Activated gamma-delta T cell treated with Interleukin-2 at 50 U/mL for 16 hours (primary cell): Measurements from ENCODE around the gene FAM222B.
"Not testable (repeated sequence)": the region's sequence is repeated elsewhere in the genome, so short reads cannot be mapped to it uniquely, and the experiment has no call there.

ENCODE experiments used
- DNase-seq: peaks from one replicate; pipeline ENCODE4 v3.0.0-alpha.2; 2020

The FAM222B gene

GRCh38 chr17:28842282-28843012 is at the start of gene FAM222B:
Gene FAM222B, minus strand, starts transcription at chr17:28842790. Its CDS starts 76,123 bp downstream, at chr17:28766667.
- DNase-seq = peak; percentile 80

DNA sequence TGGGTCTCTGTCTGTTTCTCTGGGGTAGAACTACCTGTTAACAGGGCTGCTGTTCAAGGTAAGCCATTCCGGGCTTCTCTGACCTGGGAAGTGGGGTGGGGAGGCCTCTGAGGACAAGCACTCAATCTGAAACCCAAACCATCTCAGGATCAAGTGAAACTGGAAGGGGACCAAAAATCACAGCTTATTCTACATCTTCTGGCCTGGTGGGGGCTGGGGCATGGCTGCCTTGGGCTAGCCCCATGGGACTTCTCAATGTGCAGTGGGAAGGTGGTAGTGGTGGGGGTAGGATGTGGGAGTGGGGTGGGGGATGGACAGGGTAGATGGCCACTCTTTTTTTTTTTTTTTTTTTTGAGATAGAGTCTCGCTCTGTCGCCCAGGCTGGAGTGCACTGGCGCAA is 49.4 kb upstream of the FAM222B start:
- no peak for DNase-seq

DNA sequence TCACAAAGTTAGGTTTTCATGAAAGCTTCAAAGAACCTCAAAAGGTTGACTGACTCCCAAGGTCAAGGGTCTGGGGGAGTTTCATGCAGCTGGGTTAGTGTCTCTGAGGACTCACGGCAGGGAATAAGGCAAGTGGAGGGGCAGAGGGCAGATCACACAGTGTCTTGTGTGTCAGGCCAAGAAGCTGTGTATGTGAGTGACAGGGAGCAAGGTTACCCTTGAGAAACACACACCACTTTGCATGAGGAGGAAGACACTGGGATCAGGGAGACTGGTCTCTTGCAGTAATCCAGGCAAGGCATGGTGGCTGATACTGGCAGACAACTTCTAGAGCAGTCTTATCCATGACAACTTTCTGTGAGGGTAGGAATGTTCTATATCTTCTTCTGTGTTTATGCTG is 48.6 kb upstream of the FAM222B start:
- DNase-seq = no peak

DNA sequence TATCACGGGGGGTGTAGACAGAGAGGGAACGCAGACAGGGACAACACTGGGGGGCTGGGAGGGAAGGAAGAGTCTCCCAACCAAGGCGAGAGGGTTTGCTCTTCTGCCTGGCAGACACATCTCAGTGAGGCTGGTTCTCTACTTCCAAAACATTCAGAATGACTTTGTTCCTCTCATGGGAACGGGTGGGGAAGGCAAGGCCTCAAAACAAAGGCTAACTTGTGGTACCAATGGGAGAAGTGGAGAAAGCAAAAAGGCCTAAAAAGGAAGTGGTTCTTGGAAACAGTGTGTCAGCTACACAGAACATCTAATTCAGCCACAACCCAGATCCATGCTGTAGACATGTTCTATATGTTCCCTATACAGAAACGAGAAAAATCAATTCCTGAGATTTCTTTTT is 47.4 kb upstream of the FAM222B start:
- no peak for DNase-seq

DNA sequence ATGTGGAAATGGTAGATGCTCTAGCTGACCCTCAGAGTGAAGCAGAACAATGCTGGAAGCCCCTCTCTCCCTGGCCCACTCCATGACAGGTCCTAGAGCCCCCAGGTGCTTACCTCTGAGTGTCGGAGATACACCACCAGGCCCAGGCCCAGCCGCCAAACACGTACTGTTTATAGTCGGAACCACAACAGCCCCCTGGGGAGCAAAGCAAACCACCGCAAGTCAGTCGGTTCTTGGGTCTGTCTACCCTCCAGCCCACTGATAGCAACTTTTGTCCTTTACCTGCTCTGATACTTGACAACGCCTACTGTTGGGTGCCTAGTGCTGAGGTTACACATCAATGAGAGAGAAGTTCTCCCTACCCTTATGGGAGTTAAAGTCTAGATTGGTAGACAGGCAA is 46.2 kb upstream of the FAM222B start:
- DNase-seq = no peak

DNA sequence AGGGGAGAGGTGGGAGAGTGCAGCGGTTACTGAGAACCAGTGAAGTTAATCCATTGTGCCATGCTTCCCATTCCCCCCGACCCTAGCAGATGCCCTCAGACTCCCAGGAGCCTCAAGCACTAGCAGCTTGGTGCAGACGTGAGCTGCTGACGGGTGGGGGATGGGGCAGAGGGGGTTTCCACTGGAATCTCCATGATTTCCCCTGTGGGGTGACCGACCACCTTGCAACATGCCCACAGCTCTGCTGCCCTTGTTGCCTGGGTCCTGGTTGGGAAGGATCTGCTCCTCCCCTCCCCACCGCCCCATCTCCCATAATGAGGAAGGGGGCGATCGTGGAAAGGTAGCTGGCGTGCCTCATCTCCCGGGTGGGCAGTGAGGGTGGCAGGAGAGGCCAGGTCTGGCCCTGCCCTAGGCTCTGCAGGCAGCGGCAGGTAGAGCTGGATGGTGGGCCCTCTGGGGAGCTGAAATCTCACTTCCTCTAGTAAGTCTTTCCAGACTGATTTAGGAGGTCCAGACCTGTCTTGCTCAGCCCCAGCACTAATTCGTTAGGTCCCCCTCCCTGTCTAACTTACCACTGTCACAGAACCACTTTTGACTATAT is 45.4 kb upstream of the FAM222B start:
- DNase-seq = no peak

DNA sequence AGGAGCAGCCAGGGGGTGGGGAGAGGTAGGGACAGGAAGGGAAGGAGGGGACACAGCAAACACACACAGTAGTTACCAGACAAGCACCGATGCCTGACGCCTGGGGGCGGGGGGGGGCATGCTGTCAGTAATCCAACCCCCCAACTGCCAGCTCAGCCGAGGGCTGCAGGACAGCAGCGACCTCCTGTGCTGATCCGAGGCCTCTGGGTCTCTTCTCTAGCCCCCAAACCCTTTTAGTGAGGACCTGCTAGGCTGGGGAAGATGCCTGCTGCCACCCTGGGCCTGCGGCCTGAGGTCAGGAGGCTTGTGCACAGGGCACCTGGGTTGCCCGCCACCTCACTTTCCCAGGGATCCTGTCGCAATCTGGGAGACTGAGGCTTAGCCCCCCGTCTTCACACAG is 43.4 kb upstream of the FAM222B start:
- DNase-seq = no peak

GRCh38 chr17:28885363-28885762 is 42.8 kb upstream of the FAM222B start:
- no peak for DNase-seq

DNA sequence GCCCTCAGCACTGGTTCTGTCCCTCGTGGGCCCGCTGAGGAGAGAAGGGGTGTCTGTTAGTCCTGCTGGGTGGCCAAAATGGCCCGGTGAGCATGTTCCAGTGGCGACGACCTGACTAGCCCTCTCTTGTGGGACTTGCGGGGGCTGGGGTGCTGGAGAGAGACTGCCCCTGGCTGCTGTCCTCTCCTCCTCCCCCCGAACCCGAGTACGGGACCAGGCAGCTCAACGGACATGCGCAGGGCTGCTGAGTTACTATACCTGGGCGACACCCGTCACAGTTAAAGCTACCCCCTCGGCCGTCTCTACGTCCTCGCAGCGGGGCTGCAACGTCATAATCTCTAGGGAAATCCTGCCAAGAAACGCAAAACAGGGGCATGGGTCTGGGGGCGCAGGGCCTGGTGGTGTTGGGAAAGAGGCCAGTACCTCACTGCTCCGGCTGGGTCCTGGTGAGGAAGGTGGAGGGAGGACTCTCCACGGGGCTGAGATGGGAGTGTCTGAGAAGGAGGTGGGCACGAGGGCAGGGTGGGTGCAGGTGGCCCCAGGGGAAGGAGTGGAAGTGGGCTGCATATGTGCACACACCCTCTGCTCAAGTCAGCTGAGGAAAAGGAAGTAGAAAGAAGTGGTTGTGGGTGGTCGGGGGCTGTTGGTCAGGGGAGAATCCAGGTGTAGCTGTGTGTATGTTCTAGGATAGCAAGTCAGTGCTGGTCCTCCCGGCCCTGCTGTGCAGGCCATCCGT is 41.5 kb upstream of the FAM222B start:
- no peak for DNase-seq

DNA sequence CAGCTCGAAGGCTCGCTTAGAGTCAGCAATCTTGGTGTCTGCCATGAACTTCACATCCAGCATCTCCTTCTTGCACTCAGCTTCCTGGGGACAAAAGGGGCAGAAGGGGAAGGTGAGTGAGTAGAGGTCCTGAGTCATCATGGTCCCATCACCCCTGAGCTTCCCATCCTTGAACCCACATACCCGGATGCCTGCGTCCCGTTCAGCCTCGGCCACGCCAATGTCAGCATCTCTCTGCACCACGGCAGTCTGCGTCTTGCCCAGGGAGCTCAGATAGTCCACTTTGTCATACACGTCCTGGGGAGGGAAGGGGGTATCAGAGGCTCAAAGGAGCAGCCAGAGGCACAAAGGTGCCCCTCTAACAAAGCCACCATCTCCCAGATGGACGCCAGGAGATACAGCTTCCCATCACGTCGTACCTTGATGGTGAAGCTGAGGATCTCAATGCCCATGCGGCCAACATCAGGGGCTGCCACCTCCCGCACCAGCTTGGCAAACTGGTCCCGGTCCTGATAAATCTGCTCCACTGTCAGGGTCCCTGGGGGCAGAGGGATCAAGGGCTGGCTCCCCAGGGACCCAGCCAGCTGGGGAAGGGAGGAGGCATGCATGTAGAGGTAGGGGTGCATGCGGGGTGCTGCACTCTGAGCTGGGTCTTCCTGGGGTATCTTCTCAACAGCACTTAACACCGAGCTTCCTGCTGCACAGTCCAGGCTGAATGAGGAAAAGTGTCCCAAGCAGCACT is 39.7 kb upstream of the FAM222B start:
- DNase-seq = no peak

DNA sequence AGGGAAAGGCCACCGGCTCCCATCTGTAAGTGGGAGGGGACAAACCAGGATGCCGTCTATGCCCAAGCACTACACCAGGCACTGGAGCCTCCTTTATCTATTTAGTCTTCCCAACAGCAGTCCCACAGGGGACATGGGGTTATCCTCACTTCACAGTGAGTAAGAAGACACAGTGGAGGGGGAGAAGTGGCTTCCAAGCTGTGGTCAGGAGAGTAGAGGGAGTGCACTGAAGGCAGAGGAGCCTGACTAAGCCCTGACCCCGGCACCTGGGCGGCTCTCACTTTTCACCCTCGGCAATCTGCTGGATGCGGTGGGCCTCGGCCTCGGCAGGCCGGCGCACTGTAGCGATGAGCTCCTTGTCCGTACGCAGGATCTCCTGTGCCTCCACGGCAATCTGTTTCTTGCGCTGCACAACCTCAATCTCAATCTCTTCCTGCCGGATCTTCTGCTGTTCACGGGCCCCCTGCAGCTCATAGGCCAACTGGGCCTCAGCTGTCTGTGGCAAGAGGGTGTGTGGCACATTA is 39.0 kb upstream of the FAM222B start:
- no peak for DNase-seq

- DNase-seq = no peak
Observed at GRCh38 chr17:28880572-28880945, 38.0 kb upstream of the FAM222B start.

DNA sequence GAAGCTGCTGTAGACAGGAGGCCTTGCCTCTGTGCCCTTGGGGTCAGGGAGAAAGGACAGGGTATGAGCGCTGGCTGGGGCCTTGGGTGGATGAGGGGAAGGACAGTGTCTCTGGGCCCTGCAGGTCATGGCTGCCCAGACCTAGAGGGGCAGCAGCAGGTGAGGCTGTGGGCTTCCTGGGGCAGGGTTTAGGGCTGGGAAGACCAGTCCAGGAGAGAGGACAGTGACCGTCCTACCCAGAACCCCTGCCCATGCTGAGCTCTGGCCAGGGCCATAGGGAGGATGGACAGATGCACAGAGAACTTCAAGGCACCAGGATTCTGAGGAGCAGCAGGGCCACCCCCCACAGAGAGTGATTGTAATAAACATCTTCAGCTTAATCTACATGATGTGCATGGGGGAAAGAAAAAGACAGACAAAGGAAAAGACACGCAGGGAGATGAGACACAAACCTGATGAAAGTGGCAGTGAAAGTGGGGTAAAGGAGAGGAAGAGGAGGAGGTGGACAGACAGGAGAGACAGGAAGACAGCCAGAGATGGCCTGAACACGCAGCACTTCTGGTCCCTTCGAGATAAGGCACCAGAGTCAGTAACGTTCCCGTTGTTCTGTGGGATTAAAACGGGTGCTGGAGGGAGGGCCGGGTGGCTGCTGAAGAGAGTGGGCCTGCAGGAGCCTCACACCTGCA is 37.4 kb upstream of the FAM222B start:
- DNase-seq = no peak

DNA sequence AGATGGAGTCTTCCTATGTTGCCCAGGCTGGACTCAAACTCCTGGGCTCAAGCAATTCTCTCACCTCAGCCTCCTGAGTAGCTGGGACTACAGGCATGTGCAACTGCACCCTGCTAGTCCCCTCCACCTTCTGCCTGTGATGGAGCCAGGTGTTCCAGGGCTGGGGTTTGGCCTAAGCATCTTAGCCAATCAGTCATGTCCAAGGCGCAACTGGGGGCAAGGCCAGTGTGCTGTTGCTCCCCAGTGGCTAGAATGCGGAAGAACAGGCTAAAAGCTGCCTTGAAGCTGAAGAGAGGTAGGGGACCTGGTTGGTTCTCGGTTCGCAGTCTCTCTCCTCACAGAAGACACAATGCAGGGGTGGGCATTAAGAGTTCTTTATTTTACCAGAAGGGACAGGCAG is 36.4 kb upstream of the FAM222B start:
- no peak for DNase-seq

DNA sequence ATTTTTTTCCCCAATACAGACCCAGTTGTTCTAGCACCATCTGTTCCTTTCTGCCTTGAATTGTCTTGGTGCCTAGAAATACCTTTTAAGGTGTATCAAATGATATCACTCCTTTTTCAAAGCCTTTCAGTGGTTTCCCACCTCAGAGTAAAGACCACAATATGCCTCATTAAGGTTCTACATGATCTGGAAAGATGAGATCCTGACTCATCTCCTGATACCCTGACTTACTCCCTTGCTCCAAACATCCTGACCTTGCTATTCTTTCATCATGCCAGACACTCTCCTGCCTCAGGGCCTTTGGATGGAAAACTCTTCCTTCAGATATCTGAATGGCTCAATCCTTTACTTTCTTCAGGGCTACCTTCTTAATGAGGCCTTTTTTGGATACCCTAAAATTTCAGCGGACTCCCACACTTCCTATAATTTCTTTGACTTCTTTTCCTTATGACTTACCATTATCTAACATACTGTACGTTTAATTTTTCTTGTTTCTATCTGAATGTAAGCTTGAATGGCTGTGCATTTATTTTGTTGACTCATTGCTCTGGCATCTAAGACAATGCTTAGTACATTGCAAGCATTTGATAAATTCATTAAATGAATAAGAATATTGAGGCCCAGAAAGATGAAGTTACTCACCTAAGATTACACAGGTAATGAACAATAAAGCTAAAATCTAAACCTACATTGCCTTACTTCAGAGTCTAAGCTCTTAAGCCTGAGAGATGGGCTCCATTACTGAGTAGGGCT is 35.7 kb upstream of the FAM222B start:
- no peak for DNase-seq

DNA sequence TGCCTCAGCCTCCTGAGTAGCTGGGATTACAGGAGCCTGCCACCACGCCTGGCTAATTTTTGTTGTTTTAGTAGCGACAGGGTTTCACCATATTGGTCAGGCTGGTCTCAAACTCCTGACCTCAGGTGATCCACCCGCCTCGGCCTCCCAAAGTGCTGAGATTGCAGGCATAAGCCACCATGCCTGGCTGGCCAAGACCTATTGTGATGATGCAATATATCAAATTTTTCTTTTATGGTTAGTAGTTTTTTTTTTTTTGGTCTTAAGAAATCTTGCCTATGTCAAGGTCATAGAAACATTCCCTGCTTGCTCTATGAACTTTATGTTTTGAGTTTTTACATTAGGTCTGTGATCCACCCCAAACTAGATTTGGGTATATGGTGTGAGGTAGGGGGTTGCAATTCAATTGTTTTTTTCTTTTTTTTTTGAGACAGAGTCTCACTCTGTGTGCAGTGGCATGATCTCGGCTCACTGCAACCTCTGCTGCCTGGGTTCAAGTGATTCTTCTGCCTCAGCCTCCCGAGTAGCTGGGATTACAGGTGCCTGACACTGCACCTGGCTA is 34.6 kb upstream of the FAM222B start:
- DNase-seq = not testable (repeated sequence)

DNA sequence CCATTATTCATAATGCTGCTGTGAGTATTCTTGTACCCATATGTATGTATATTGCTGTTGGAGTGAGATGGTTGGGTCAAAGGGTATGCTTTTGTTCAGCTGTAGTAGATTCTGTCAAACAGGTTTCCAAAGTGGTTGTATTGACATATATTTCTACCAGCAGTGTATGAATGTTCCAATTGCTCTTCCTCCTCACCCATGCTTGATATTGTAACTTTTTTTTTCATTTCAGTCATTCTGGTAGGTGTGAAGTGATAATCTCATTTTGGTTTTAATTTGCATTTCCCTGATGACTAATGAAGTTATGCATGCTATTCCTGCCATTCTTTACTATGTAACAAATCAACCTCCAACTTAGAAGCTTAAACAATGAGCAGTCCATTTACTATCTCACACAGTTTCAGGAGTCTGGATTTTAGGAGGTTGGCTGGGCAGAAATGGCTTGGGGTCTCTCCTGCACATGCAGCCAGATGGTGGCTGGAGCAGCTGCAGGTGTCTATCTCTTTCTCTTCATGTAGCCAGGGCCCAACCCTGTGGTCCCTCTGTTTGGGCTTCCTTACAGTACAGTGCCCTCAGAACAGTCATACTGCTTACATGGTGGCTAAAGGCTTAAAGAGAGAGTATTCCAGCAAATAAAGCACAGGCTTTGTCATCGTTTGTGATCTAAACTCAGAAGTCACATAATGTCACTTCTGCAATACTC is 33.4 kb upstream of the FAM222B start:
- no peak for DNase-seq

DNA sequence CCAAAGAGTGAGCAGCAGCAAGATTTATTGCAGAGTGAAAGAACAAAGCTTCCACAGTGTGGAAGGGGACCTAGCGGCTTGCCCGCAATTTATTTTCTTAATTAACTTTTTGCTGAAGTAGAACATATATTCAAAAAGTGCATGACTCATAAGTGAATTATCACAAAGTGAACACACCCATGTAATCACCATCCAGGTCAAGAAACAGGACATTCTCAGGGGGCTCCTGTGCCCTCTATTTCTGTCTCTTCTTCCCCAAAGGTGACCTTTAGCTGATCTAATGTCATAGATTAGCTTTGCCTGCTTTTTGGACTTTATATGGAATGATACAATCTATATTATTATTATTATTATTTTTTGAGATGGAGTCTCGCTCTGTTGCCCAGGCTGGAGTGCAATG is 32.2 kb upstream of the FAM222B start:
- no peak for DNase-seq

DNA sequence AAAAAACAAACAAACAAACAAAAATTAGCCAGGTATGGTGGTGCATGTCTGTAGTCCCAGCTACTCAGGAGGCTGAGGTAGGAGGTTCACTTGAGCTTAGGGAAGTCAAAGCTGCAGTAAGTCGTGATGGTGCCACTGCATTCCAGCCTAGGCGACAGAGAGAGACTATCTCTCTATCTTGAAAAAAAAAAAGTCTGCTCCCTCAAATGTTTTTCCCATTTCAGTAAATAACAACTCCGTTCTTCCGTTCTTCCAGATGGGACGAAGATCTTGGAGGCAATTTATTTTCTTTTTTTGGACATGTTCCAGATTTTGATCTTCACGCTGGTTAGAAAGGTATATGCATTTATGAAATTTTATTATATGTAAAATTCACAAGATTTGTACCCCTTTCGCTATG is 31.2 kb upstream of the FAM222B start:
- no peak for DNase-seq

- DNase-seq = peak; percentile 33
Observed at GRCh38 chr17:28871056-28871579, 28.5 kb upstream of the FAM222B start.

- no peak for DNase-seq
Observed at GRCh38 chr17:28867276-28867675, 24.7 kb upstream of the FAM222B start.
